CD4-positive, CD25-positive, alpha-beta regulatory T cell (primary cell): ENCODE measurements around the gene DACH1. TPM values are rescaled to one million over a fixed set of nuclear protein-coding genes. Genes with fewer than 3 reads are reported as not detected.

Source experiments
- ATAC-seq, 2 donors: fragments of 150-1000 bp; cut with Tn5 transposase; one replicate each; pipeline ENCODE4 v1.10.0; 2021; ENCODE audit warnings: low read depth in 2 of 2, moderate number of reproducible peaks in 2 of 2, moderate library complexity in 1 of 2
- DNase-seq, 3 donors: peaks; one replicate each; pipeline versions ENCODE4 v3.0.0 to v3.0.0-alpha.2; 2012 to 2022; ENCODE audit warnings: mixed read lengths in 1 of 3
- H3K27ac ChIP-seq: one replicate; pipeline ENCODE4 v1.7.0; 2013; ENCODE audit warnings: mild to moderate bottlenecking, low read length; ENCODE audit not compliant: insufficient read depth, poor library complexity, severe bottlenecking
- H3K27me3 ChIP-seq: one replicate; pipeline ENCODE4 v1.7.0; 2013; ENCODE audit warnings: low read length; ENCODE audit not compliant: control insufficient read depth, insufficient read depth
- H3K36me3 ChIP-seq: one replicate; pipeline ENCODE4 v1.7.0; 2013; ENCODE audit warnings: mild to moderate bottlenecking, low read length, moderate library complexity; ENCODE audit not compliant: control insufficient read depth, insufficient read depth
- H3K4me1 ChIP-seq: 2 replicates; pipeline ENCODE4 v1.7.0; 2013; ENCODE audit warnings: mild to moderate bottlenecking, low read length; ENCODE audit not compliant: insufficient read depth, control insufficient read depth, poor library complexity, severe bottlenecking
- H3K4me3 ChIP-seq: one replicate; pipeline ENCODE4 v1.7.0; 2013; ENCODE audit warnings: low read depth, mild to moderate bottlenecking, low read length, moderate library complexity
- H3K9me3 ChIP-seq, 2 experiments: 1 replicate in 1 of 2; 2 replicates in 1 of 2; pipeline ENCODE4 v1.7.0; 2013; ENCODE audit warnings: low read length in 2 of 2, mild to moderate bottlenecking in 1 of 2, moderate library complexity in 1 of 2; ENCODE audit not compliant: control insufficient read depth in 2 of 2
- H3K27ac Mint-ChIP-seq, 3 donors: one replicate each; pipeline ENCODE4 v1.8.0; 2020 to 2022; ENCODE audit warnings: mild to moderate bottlenecking in 3 of 3, mixed read lengths in 3 of 3, moderate library complexity in 2 of 3
- H3K27me3 Mint-ChIP-seq: one replicate; pipeline ENCODE4 v1.8.0; 2022; ENCODE audit warnings: mild to moderate bottlenecking, mixed read lengths
- H3K36me3 Mint-ChIP-seq: one replicate; pipeline ENCODE4 v1.8.0; 2020; ENCODE audit warnings: mixed read lengths
- H3K4me1 Mint-ChIP-seq, 4 donors: one replicate each; pipeline ENCODE4 v1.8.0; 2020 to 2022; ENCODE audit warnings: mixed read lengths in 4 of 4, mild to moderate bottlenecking in 1 of 4
- H3K4me3 Mint-ChIP-seq, 4 donors: one replicate each; pipeline ENCODE4 v1.8.0; 2020 to 2022; ENCODE audit warnings: mild to moderate bottlenecking in 4 of 4, mixed read lengths in 4 of 4, moderate library complexity in 3 of 4
- H3K9me3 Mint-ChIP-seq, 7 donors: one replicate each; pipeline ENCODE4 v1.8.0; 2020 to 2022; ENCODE audit warnings: mixed read lengths in 7 of 7, mild to moderate bottlenecking in 3 of 7, moderate library complexity in 2 of 7
- polyA plus RNA-seq, 4 donors: library from polyadenylated mRNA; unstranded; fragments of 300-500 nt; fragmentation: Illumina TruSeq; gene quantifications; one replicate each; pipeline ENCODE4 v1.2.3, GENCODE V29; 2021
- total RNA-seq: library from RNA; stranded (reverse); gene quantifications from one replicate; pipeline ENCODE4 v1.2.3, GENCODE V29; 2022

The DACH1 gene
- total and polyA plus RNA-seq, 5 donors from 2014 or later: 0.47 TPM; not detected in 4

GRCh38 chr13:71771144-71771543 lies 95.9 kb downstream of the DACH1 start:
- Histone ChIP-seq H3K9me3 (peaks cover 0 to 3% of the 10 kb centered on the region in 2 experiments), H3K36me3 (no peaks in the 10 kb centered on the region), H3K27ac (no peak overlapping the region), H3K27me3 (no peaks in the 10 kb centered on the region), H3K4me1 (no peaks in the 10 kb centered on the region), H3K4me3 (no peak overlapping the region)
- Mint-ChIP-seq H3K27me3 (no peaks in the 10 kb centered on the region), H3K36me3 (no peaks in the 10 kb centered on the region), H3K4me3 (no peak overlapping the region), H3K4me1 (no peaks in the 10 kb centered on the region), H3K27ac (no peak overlapping the region), H3K9me3 (peaks cover 0 to 2% (median 0%) of the 10 kb centered on the region in 7 donors)
- DNase-seq (no peak), ATAC-seq (no peak)

- Mint-ChIP-seq H3K4me3 (no peak overlapping the region), H3K27ac (no peak overlapping the region), H3K9me3 (peaks cover 0 to 3% (median 0%) of the 10 kb centered on the region in 7 donors), H3K27me3 (no peaks in the 10 kb centered on the region), H3K36me3 (no peaks in the 10 kb centered on the region), H3K4me1 (no peaks in the 10 kb centered on the region)
- Histone ChIP-seq H3K4me1 (no peaks in the 10 kb centered on the region), H3K4me3 (no peak overlapping the region), H3K36me3 (no peaks in the 10 kb centered on the region), H3K27ac (no peak overlapping the region), H3K27me3 (no peaks in the 10 kb centered on the region), H3K9me3 (peaks cover 0 to 3% of the 10 kb centered on the region in 2 experiments)
- DNase-seq (no peak), ATAC-seq (no peak)
These were observed 96.3 kb downstream of the DACH1 start for GRCh38 chr13:71770710-71771109.

DNA sequence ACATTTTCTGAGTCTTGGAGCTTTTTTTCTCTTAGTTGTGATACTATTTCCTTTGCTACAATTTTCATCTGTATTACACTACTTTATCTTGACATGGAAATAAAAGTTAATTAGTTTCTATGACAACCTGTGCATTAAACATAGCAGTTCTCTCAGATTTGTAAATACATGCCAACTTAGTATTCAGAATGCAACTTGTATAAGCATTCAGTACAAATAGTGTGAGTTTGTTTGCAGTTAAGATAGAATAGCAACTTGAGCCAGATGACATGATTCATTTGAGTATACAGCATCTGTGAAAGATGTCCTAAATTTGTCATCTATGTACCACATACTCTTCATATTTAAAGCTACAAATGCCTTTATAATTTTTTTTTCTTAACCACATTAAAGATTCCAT lies 98.1 kb downstream of the DACH1 start:
- Mint-ChIP-seq H3K4me3 (no peak overlapping the region), H3K36me3 (no peaks in the 10 kb centered on the region), H3K9me3 (peaks cover 0 to 8% (median 3%) of the 10 kb centered on the region in 7 donors), H3K4me1 (no peaks in the 10 kb centered on the region), H3K27ac (no peak overlapping the region), H3K27me3 (no peaks in the 10 kb centered on the region)
- H3K27me3 ChIP-seq: no peaks in the 10 kb centered on the region
- DNase-seq (no peak), ATAC-seq (no peak)
- no peak overlapping the region for H3K4me3 ChIP-seq
- H3K9me3 ChIP-seq: no peaks in the 10 kb centered on the region
- no peaks in the 10 kb centered on the region for H3K4me1 ChIP-seq
- no peaks in the 10 kb centered on the region for H3K36me3 ChIP-seq
- no peak overlapping the region for H3K27ac ChIP-seq

GRCh38 chr13:71759651-71760511 lies 107.1 kb downstream of the DACH1 start:
- Histone ChIP-seq H3K4me1 (no peaks in the 10 kb centered on the region), H3K9me3 (no peaks in the 10 kb centered on the region), H3K27me3 (no peaks in the 10 kb centered on the region), H3K27ac (no peak overlapping the region), H3K36me3 (no peaks in the 10 kb centered on the region), H3K4me3 (no peak overlapping the region)
- H3K4me1 Mint-ChIP-seq: no peaks in the 10 kb centered on the region
- DNase-seq (no peak), ATAC-seq (no peak)
- no peak overlapping the region for H3K27ac Mint-ChIP-seq
- no peak overlapping the region for H3K4me3 Mint-ChIP-seq
- H3K27me3 Mint-ChIP-seq: peaks cover 4% of the 10 kb centered on the region
- H3K36me3 Mint-ChIP-seq: no peaks in the 10 kb centered on the region
- peaks cover 0 to 12% (median 4%) of the 10 kb centered on the region in 7 donors for H3K9me3 Mint-ChIP-seq

- Mint-ChIP-seq H3K27ac (no peak overlapping the region), H3K9me3 (peaks cover 0 to 12% (median 4%) of the 10 kb centered on the region in 7 donors), H3K27me3 (peaks cover 4% of the 10 kb centered on the region), H3K36me3 (no peaks in the 10 kb centered on the region), H3K4me1 (no peaks in the 10 kb centered on the region), H3K4me3 (no peak overlapping the region)
- H3K27me3 ChIP-seq: no peaks in the 10 kb centered on the region
- no peak overlapping the region for H3K27ac ChIP-seq
- H3K36me3 ChIP-seq: no peaks in the 10 kb centered on the region
- ATAC-seq (no peak), DNase-seq (no peak)
- H3K4me1 ChIP-seq: no peaks in the 10 kb centered on the region
- H3K9me3 ChIP-seq: no peaks in the 10 kb centered on the region
- no peak overlapping the region for H3K4me3 ChIP-seq
These were observed 108.2 kb downstream of the DACH1 start for GRCh38 chr13:71758828-71759227.

DNA sequence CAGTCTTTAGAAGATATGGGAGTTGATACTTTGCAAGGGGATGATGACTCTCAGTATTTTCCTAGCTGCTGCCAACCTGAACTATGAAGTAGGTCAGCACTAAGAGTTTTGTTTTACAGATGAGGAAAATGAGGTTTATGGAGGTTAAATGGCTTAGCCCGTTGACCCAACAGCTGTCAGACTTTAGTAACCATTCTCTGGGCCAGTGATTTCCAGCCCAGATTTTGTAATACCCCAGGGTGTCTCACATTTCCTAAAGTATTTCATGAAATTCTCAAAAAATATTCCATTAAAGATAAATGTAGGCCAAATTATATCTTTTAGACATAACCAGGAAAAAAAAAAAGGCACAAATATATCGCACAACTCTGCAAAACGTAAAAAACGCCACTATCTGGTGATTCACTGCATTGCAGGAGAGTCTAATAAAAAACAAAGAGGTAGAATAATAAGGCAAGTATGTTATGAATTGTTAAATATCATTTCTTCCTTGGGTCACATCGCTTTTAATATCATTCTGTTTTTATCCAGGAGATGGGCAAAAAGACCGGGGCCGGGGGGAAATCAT lies 112.5 kb downstream of the DACH1 start:
- Mint-ChIP-seq H3K36me3 (no peaks in the 10 kb centered on the region), H3K4me1 (no peaks in the 10 kb centered on the region)

DNA sequence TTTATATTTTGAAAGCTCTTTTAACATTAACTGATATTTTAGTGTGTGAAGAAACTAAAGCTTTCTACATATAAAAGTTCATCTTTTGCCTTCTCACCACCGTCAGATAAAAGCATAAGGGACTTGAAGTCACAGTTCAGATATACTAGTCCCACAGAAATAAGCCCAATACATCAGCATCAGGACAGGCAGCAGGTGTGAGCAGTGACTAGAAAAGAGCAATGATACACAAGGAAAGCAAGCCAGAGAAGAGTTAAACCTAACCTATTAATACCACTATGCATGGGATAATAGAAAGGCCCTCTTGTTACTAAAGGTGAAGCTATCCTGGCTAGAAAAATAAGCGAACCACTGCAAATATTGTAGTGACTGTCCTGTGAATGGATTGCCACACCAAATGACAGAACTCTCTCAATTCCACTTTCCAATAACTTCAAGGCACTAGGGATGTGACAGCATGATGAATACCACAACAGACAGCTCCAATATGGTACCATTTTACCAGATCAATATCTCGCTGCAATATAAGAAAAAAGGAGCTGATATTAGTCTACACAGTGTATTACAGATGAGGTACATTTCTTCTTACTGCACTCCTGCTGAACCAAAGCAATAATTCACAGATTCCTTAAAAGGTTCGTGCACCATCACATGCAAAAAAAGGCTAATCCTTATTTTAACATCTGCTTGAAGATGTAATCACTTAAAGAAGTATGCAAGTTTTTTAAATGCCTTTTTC lies 114.1 kb downstream of the DACH1 start:
- Histone ChIP-seq H3K27ac (no peak overlapping the region), H3K36me3 (no peaks in the 10 kb centered on the region), H3K4me1 (no peaks in the 10 kb centered on the region), H3K9me3 (no peaks in the 10 kb centered on the region), H3K4me3 (no peak overlapping the region), H3K27me3 (no peaks in the 10 kb centered on the region)
- Mint-ChIP-seq H3K4me1 (no peaks in the 10 kb centered on the region), H3K27me3 (no peaks in the 10 kb centered on the region), H3K9me3 (peaks cover 0 to 12% (median 4%) of the 10 kb centered on the region in 7 donors), H3K27ac (no peak overlapping the region), H3K4me3 (no peak overlapping the region), H3K36me3 (no peaks in the 10 kb centered on the region)
- ATAC-seq (no peak), DNase-seq (no peak)

More for the DNA sequence above, 112.5 kb downstream of the DACH1 start:
- H3K4me3 Mint-ChIP-seq: no peak overlapping the region
- no peaks in the 10 kb centered on the region for H3K4me1 ChIP-seq
- peaks cover 0 to 12% (median 4%) of the 10 kb centered on the region in 7 donors for H3K9me3 Mint-ChIP-seq
- H3K27me3 ChIP-seq: no peaks in the 10 kb centered on the region
- H3K9me3 ChIP-seq: no peaks in the 10 kb centered on the region
- H3K27ac Mint-ChIP-seq: no peak overlapping the region
- ATAC-seq (no peak), DNase-seq (no peak)
- H3K36me3 ChIP-seq: no peaks in the 10 kb centered on the region
- no peak overlapping the region for H3K4me3 ChIP-seq
- H3K27ac ChIP-seq: no peak overlapping the region
- H3K27me3 Mint-ChIP-seq: peaks cover 4% of the 10 kb centered on the region
